Liver (tissue), 3 donors: Measurements from ENCODE around the gene ARFGAP1.

Source experiments
- HNF4A ChIP-seq, 2 donors: conservative IDR thresholded peaks; 2 replicates each; pipeline ENCODE4 v1.6.1; 2016; ENCODE audit warnings: antibody characterized with exemption in 2 of 2, mild to moderate bottlenecking in 2 of 2
- RAD21 ChIP-seq, 2 donors: IDR thresholded peaks; 2 replicates each; pipeline ENCODE4 v1.6.1; 2016; ENCODE audit warnings: antibody characterized with exemption in 2 of 2, mild to moderate bottlenecking in 2 of 2
- SP1 ChIP-seq: IDR thresholded peaks from 2 replicates; pipeline ENCODE4 v1.6.1; 2018; ENCODE audit warnings: antibody characterized with exemption, mild to moderate bottlenecking
- TAF1 ChIP-seq: conservative IDR thresholded peaks from 2 replicates; pipeline ENCODE4 v1.6.1; 2016; ENCODE audit warnings: antibody characterized with exemption, mild to moderate bottlenecking
- YY1 ChIP-seq: IDR thresholded peaks from 2 replicates; pipeline ENCODE4 v1.6.1; 2016; ENCODE audit warnings: antibody characterized with exemption, mild to moderate bottlenecking
- TF ChIP-seq, protein P1 (sequence below): IDR thresholded peaks from 2 replicates; pipeline ENCODE4 v1.6.1; 2016; ENCODE audit warnings: antibody characterized with exemption, mild to moderate bottlenecking
- TF ChIP-seq, protein P2 (sequence below): fragments of 150-350 bp; IDR thresholded peaks from 2 replicates; pipeline ENCODE4 v1.5.1; 2017; ENCODE audit warnings: improper control_type of control experiment, low read depth, low read length; ENCODE audit not compliant: missing input control
- TF ChIP-seq, protein P3 (sequence below): IDR thresholded peaks from 2 replicates; pipeline ENCODE4 v1.6.1; 2016; ENCODE audit warnings: antibody characterized with exemption
- donor health status: healthy.
- donor health status: healthy.

DNA sequence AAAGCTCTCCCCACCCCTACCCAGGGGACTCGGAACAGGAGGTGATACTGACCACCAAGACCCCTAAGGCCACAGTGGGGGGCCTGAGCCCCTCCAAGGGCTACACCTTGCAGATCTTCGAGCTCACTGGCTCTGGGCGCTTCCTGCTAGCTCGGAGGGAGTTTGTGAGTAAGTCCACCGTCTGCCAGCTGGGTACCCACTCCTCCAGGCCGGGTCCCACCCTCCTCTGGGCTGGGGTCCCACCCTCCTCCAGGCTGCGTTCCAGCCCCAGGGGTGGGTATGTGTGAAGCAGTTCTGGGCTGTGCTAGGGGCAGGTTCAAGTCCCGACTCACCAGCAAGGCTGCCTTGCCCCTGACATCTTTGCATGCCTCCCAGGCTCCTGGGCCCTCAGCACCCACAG is 32.8 kb downstream of the ARFGAP1 start:
- TF ChIP-seq, protein P1, sequence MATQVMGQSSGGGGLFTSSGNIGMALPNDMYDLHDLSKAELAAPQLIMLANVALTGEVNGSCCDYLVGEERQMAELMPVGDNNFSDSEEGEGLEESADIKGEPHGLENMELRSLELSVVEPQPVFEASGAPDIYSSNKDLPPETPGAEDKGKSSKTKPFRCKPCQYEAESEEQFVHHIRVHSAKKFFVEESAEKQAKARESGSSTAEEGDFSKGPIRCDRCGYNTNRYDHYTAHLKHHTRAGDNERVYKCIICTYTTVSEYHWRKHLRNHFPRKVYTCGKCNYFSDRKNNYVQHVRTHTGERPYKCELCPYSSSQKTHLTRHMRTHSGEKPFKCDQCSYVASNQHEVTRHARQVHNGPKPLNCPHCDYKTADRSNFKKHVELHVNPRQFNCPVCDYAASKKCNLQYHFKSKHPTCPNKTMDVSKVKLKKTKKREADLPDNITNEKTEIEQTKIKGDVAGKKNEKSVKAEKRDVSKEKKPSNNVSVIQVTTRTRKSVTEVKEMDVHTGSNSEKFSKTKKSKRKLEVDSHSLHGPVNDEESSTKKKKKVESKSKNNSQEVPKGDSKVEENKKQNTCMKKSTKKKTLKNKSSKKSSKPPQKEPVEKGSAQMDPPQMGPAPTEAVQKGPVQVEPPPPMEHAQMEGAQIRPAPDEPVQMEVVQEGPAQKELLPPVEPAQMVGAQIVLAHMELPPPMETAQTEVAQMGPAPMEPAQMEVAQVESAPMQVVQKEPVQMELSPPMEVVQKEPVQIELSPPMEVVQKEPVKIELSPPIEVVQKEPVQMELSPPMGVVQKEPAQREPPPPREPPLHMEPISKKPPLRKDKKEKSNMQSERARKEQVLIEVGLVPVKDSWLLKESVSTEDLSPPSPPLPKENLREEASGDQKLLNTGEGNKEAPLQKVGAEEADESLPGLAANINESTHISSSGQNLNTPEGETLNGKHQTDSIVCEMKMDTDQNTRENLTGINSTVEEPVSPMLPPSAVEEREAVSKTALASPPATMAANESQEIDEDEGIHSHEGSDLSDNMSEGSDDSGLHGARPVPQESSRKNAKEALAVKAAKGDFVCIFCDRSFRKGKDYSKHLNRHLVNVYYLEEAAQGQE = no peak
- no peak for TF ChIP-seq RAD21 (IDR thresholded peaks at IDR 0.05)
- TF ChIP-seq TAF1 = no peak
- TF ChIP-seq, protein P2, sequence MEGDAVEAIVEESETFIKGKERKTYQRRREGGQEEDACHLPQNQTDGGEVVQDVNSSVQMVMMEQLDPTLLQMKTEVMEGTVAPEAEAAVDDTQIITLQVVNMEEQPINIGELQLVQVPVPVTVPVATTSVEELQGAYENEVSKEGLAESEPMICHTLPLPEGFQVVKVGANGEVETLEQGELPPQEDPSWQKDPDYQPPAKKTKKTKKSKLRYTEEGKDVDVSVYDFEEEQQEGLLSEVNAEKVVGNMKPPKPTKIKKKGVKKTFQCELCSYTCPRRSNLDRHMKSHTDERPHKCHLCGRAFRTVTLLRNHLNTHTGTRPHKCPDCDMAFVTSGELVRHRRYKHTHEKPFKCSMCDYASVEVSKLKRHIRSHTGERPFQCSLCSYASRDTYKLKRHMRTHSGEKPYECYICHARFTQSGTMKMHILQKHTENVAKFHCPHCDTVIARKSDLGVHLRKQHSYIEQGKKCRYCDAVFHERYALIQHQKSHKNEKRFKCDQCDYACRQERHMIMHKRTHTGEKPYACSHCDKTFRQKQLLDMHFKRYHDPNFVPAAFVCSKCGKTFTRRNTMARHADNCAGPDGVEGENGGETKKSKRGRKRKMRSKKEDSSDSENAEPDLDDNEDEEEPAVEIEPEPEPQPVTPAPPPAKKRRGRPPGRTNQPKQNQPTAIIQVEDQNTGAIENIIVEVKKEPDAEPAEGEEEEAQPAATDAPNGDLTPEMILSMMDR = no peak
- TF ChIP-seq YY1 = no peak
- no peak for TF ChIP-seq HNF4A (conservative IDR thresholded peaks at IDR 0.05)
- TF ChIP-seq, protein P3, sequence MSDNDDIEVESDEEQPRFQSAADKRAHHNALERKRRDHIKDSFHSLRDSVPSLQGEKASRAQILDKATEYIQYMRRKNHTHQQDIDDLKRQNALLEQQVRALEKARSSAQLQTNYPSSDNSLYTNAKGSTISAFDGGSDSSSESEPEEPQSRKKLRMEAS = no peak
- TF ChIP-seq SP1 = no peak
